Osteoblast (primary cell): ENCODE data around the gene PRCP. TPM values are rescaled to one million over a fixed set of nuclear protein-coding genes. Genes with fewer than 3 reads are reported as not detected.
"Not testable (repeated sequence)": the region's sequence is repeated elsewhere in the genome, so short reads cannot be mapped to it uniquely, and the experiment has no call there.

ENCODE experiments used
- DNase-seq: peaks from one replicate; pipeline ENCODE4 v3.0.0; 2011; ENCODE audit warnings: low spot score, mixed read lengths; ENCODE audit not compliant: insufficient read length; ENCODE audit errors: missing footprints
- H2AFZ ChIP-seq: 2 replicates; pipeline ENCODE4 v1.6.0; 2011; ENCODE audit warnings: mild to moderate bottlenecking, low read length
- H3K27ac ChIP-seq: 2 replicates; pipeline ENCODE4 v1.5.1; 2011; ENCODE audit warnings: mild to moderate bottlenecking, low read depth, low read length, moderate library complexity
- H3K27me3 ChIP-seq: 2 replicates; pipeline ENCODE4 v1.6.0; 2012; ENCODE audit warnings: mild to moderate bottlenecking, control low read depth, inconsistent platforms, low read length, moderate library complexity; ENCODE audit not compliant: insufficient read depth
- H3K36me3 ChIP-seq: 2 replicates; pipeline ENCODE4 v1.5.1; 2011; ENCODE audit warnings: mild to moderate bottlenecking, low read length, control low read depth, moderate library complexity; ENCODE audit not compliant: insufficient read depth
- H3K4me1 ChIP-seq: 2 replicates; pipeline ENCODE4 v1.5.1; 2011; ENCODE audit warnings: mild to moderate bottlenecking, low read length, control low read depth, moderate library complexity; ENCODE audit not compliant: insufficient read depth
- H3K4me2 ChIP-seq: 2 replicates; pipeline ENCODE4 v1.6.0; 2011; ENCODE audit warnings: mild to moderate bottlenecking, low read length; ENCODE audit not compliant: insufficient read depth
- H3K4me3 ChIP-seq: fragments of 200-600 bp; sonication (generic); 3 replicates; pipeline ENCODE4 v1.5.1; 2012; ENCODE audit warnings: mild to moderate bottlenecking, low read length, inconsistent platforms; ENCODE audit not compliant: insufficient read depth
- H3K79me2 ChIP-seq: 2 replicates; pipeline ENCODE4 v1.6.0; 2012; ENCODE audit warnings: mild to moderate bottlenecking, low read length, control low read depth, inconsistent platforms; ENCODE audit not compliant: insufficient read depth
- H3K9me3 ChIP-seq: 2 replicates; pipeline ENCODE4 v1.5.1; 2011; ENCODE audit warnings: low read depth, low read length, control low read depth
- H4K20me1 ChIP-seq: 2 replicates; pipeline ENCODE4 v1.6.0; 2012; ENCODE audit warnings: mild to moderate bottlenecking, low read length, control low read depth; ENCODE audit not compliant: insufficient read depth
- total RNA-seq: library from RNA; depleted of rRNA; stranded (reverse); fragments of >200 nt; gene quantifications from 2 replicates; pipeline ENCODE4 v1.2.3, GENCODE V29; 2012
- TF ChIP-seq, protein P1 (sequence below): IDR thresholded peaks from 2 replicates; pipeline ENCODE4 v1.5.1; 2011; ENCODE audit warnings: mild to moderate bottlenecking, low read depth, low read length, moderate library complexity; ENCODE audit errors: extremely low read depth

PRCP gene
- total RNA-seq, 1 donor = 52.5 TPM

DNA sequence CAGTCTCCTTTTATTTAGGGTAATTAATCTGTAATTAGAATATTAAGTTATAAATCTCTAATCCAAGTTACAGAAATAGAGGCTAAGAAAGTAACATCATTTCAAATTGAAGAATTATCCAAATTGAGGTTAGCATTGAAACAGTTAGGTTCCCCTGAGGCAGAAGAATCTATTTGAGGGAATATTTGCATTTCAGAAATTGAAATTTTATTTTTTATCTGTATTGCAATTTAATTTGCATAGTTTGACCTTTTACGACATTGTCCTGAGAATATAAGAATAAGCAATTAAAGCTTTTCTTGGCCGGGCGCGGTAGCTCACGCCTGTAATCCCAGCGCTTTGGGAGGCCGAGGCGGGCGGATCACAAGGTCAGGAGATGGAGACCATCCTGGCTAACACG lies 28.9 kb upstream of the PRCP start:
- no peak overlapping the region for H3K4me2 ChIP-seq
- H3K79me2 ChIP-seq = no peaks in the 10 kb centered on the region
- no peak for DNase-seq
- H3K27ac ChIP-seq = no peak overlapping the region
- no peak overlapping the region for H3K4me3 ChIP-seq
- no peaks in the 10 kb centered on the region for H3K27me3 ChIP-seq
- no peaks in the 10 kb centered on the region for H3K4me1 ChIP-seq
- no peak overlapping the region for H2AFZ ChIP-seq
- no peaks in the 10 kb centered on the region for H3K9me3 ChIP-seq
- no peaks in the 10 kb centered on the region for H4K20me1 ChIP-seq
- H3K36me3 ChIP-seq = no peaks in the 10 kb centered on the region
- TF ChIP-seq, protein P1, sequence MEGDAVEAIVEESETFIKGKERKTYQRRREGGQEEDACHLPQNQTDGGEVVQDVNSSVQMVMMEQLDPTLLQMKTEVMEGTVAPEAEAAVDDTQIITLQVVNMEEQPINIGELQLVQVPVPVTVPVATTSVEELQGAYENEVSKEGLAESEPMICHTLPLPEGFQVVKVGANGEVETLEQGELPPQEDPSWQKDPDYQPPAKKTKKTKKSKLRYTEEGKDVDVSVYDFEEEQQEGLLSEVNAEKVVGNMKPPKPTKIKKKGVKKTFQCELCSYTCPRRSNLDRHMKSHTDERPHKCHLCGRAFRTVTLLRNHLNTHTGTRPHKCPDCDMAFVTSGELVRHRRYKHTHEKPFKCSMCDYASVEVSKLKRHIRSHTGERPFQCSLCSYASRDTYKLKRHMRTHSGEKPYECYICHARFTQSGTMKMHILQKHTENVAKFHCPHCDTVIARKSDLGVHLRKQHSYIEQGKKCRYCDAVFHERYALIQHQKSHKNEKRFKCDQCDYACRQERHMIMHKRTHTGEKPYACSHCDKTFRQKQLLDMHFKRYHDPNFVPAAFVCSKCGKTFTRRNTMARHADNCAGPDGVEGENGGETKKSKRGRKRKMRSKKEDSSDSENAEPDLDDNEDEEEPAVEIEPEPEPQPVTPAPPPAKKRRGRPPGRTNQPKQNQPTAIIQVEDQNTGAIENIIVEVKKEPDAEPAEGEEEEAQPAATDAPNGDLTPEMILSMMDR = no peak

DNA sequence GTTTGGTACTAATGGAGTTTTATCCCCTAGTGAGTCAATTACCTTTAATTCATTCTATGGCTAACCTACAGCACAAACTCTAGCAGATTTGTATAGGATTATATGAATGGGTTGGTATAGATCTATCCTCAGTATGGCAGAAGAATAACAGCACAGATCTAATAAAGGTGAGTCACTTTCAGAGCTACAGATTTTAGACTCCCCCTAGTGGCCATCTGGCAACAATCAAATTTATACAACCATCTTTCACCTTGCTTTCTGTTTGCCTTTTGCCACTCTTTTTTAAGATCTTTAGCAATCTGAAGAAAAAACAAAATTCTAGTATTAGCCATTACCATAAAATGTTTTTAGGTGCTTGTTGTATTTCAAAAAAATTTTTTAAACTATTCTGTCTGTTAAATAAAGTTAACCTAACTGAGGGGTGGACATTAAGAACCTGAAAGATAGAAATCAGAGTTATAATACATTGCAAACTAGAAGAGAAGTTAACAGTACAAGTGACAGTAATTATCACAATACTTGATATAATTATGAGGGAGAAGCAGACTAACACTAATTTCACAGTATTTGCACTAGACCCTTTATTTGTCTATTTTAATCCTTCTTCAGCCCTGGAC lies 27.1 kb upstream of the PRCP start:
- no peaks in the 10 kb centered on the region for H3K36me3 ChIP-seq
- no peaks in the 10 kb centered on the region for H3K9me3 ChIP-seq
- H3K27ac ChIP-seq = no peak overlapping the region
- no peak overlapping the region for H2AFZ ChIP-seq
- H3K4me1 ChIP-seq = no peaks in the 10 kb centered on the region
- H4K20me1 ChIP-seq = no peaks in the 10 kb centered on the region
- TF ChIP-seq, protein P1 = peak; percentile 83
- H3K4me3 ChIP-seq = no peak overlapping the region
- DNase-seq = peak; percentile 74
- H3K4me2 ChIP-seq = no peak overlapping the region
- no peaks in the 10 kb centered on the region for H3K79me2 ChIP-seq
- no peaks in the 10 kb centered on the region for H3K27me3 ChIP-seq

DNA sequence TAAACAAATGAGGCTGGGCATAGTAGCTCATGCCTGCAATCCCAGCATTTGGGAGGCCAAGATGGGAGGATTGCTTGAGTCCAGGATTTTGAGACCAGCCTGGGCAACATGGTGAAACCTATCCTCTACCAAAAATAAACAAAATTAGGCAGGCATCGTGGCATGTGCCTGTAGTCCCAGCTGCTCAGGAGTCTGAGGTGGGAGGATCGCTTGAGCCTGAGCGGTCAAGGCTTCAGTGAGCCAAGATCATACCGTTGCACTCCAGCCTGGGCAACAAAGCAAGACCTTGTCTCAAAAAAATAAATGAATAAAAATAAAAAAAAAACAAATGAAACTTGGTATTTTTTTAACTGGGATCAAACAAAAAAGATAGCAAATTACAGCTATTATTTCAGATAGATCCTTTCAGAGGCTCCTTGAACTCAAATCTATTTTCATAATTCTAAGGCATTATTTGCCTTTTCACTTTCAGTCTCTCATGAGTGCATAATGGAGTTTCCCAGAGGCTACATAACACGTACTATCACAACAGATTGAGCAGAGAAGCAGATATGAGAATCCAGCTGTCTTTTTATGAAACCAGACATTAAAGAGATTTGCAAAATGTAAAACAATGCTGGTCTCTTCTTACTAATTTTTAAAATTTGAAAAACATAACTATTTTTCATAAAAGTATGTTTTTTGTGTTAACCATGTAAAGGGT lies 24.4 kb upstream of the PRCP start:
- DNase-seq = no peak
- H3K4me2 ChIP-seq = no peak overlapping the region
- no peak overlapping the region for H2AFZ ChIP-seq

DNA sequence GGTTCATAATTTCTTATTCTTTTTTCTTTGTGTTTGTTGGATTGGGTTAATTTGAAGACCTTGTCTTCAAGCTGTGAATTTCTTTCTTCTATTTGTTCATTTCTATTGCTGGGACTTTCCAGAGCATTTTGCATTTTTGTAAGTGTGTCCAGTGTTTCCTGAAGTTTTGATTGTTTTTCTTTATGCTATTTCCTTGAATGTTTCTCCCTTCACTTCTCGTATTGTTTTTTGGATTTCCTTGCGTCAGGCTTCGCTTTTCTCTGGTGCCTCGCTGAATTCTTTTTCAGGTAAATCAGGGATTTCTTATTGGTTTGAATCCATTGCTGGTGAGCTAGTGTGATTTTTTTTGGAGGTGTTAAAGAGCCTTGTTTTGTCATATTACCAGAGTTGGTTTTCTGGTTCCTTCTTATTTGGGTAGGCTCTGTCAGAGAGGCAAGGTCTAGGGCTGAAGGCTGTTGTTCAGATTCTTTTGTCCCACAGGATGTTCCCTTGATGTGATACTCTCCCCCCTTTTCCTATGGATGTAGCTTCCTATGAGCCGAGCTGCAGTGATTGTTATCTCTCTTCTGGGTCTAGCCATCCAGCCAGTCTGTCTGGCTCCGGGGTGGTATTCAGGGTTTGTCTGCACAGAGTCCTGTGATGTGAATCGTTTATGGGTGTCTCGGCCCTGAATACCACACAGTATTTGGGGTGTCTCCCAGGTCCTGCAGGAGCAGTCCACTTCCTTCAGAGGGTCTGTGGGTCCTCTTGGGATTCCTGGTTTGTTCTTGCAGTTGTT lies 22.4 kb upstream of the PRCP start:
- not testable (repeated sequence) for H3K4me3 ChIP-seq, DNase-seq, H3K4me2 ChIP-seq

More for the DNA sequence above, 24.4 kb upstream of the PRCP start:
- Histone ChIP-seq H4K20me1 (no peaks in the 10 kb centered on the region), H3K4me1 (no peaks in the 10 kb centered on the region), H3K4me3 (no peak overlapping the region), H3K27ac (no peak overlapping the region), H3K9me3 (no peaks in the 10 kb centered on the region), H3K36me3 (no peaks in the 10 kb centered on the region), H3K27me3 (no peaks in the 10 kb centered on the region), H3K79me2 (no peaks in the 10 kb centered on the region)
- TF ChIP-seq, protein P1 = no peak

DNA sequence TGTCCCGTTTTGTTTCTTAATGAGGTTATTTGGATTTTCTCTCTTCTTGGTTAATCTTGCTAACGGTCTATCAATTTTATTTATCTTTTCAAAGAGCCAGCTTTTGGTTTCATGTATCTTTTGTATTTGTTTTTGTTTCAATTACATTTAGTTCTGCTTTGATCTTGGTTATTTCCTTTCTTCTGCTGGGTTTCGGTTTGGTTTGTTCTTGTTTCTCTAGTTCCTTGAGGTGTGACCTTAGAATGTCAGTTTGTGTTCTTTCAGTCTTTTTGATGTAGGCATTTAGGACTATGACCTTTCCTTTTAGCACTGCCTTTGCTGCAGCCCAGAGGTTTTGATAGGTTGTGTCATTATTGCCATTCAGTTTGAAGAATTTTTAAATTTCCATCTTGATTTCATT lies 20.0 kb upstream of the PRCP start:
- not testable (repeated sequence) for H2AFZ ChIP-seq, H3K27me3 ChIP-seq, H3K36me3 ChIP-seq, H3K4me1 ChIP-seq, H4K20me1 ChIP-seq, H3K4me3 ChIP-seq, DNase-seq, H3K9me3 ChIP-seq, H3K4me2 ChIP-seq, H3K79me2 ChIP-seq, H3K27ac ChIP-seq

More for the DNA sequence above, 22.4 kb upstream of the PRCP start:
- H3K4me1 ChIP-seq, H4K20me1 ChIP-seq, H3K36me3 ChIP-seq, H3K9me3 ChIP-seq, H3K79me2 ChIP-seq, H3K27me3 ChIP-seq, H3K27ac ChIP-seq: not testable (repeated sequence)
- peak overlapping the region; percentile 68 for H2AFZ ChIP-seq

DNA sequence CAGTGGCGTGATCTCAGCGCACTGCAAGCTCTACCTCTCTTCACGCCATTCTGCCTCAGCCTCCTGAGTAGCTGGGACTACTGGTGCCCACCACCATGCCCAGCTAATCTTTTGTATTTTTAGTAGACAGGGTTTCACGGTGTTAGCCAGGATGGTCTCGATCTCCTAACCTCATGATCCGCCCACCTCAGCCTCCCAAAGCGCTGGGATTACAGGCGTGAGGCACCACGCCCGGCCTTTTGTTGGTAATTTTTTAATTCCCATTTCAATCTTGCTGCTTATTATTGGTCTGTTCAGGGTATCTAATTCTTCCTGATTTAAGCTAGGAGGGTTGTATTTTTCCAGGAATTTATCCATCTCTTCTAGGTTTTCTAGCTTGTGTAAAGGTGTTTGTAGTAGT lies 19.6 kb upstream of the PRCP start:
- H3K79me2 ChIP-seq, H3K4me1 ChIP-seq, H4K20me1 ChIP-seq, H3K36me3 ChIP-seq, H3K4me2 ChIP-seq, H3K4me3 ChIP-seq, H3K9me3 ChIP-seq, H3K27me3 ChIP-seq, H2AFZ ChIP-seq, DNase-seq, H3K27ac ChIP-seq: not testable (repeated sequence)
